HG03060 (cell line): ENCODE measurements around the gene HNRNPA0.
A peak's percentile ranks its signal among the peaks of the same experiment; 100 is the strongest.

Experiments
- ATAC-seq: cut with Tn5 transposase; IDR thresholded peaks from one replicate; pipeline ENCODE4 v1.9.1; 2021; ENCODE audit warnings: low read depth, moderate number of reproducible peaks; ENCODE audit not compliant: unreplicated experiment

Gene HNRNPA0

GRCh38 chr5:137757634-137758033 is 3.5 kb upstream of the HNRNPA0 start:
- ATAC-seq = no peak

- peak; percentile 1 for ATAC-seq
These were observed 999 bp upstream of the HNRNPA0 start for GRCh38 chr5:137754961-137755762.

GRCh38 chr5:137753691-137754187 is 424 bp downstream of the HNRNPA0 start:
- ATAC-seq = no peak

GRCh38 chr5:137752905-137753690 is 1.1 kb downstream of the HNRNPA0 start:
- no peak for ATAC-seq

GRCh38 chr5:137751869-137752491 is 2.2 kb downstream of the HNRNPA0 start:
- no peak for ATAC-seq

- no peak for ATAC-seq
These were observed 3.7 kb downstream of the HNRNPA0 start for GRCh38 chr5:137750436-137750835.

- no peak for ATAC-seq
These were observed 6.3 kb downstream of the HNRNPA0 start for GRCh38 chr5:137747848-137748247.

- ATAC-seq = peak; percentile 40
These were observed 11.0 kb downstream of the HNRNPA0 start for GRCh38 chr5:137743031-137743640.

GRCh38 chr5:137741718-137742117 is 12.4 kb downstream of the HNRNPA0 start:
- ATAC-seq = no peak

- ATAC-seq = no peak
These were observed 14.4 kb downstream of the HNRNPA0 start for GRCh38 chr5:137739737-137740136.

- ATAC-seq = no peak
These were observed 15.2 kb downstream of the HNRNPA0 start for GRCh38 chr5:137738947-137739346.

GRCh38 chr5:137737349-137738131 is 16.6 kb downstream of the HNRNPA0 start:
- ATAC-seq = no peak

- no peak for ATAC-seq
These were observed 17.7 kb downstream of the HNRNPA0 start for GRCh38 chr5:137736496-137736895.

- ATAC-seq = no peak
These were observed 18.4 kb downstream of the HNRNPA0 start, which contains the start of gene KLHL3 for GRCh38 chr5:137735555-137736284. TSS of gene KLHL3 (minus strand) at chr5:137736089. CDS start at chr5:137735646, 443 bp downstream.

GRCh38 chr5:137734962-137735554 is 19.1 kb downstream of the HNRNPA0 start:
- no peak for ATAC-seq

GRCh38 chr5:137734331-137734730 is 19.8 kb downstream of the HNRNPA0 start:
- no peak for ATAC-seq

- ATAC-seq = no peak
These were observed 20.2 kb downstream of the HNRNPA0 start for GRCh38 chr5:137733922-137734321.

GRCh38 chr5:137733006-137733405 is 21.2 kb downstream of the HNRNPA0 start:
- no peak for ATAC-seq

GRCh38 chr5:137731176-137731575 is 23.0 kb downstream of the HNRNPA0 start:
- no peak for ATAC-seq
